ENCODE data around the gene DTNA.
A peak's percentile ranks its signal among the peaks of the same experiment; 100 is the strongest.
"Not testable (repeated sequence)": the region's sequence is repeated elsewhere in the genome, so short reads cannot be mapped to it uniquely, and the experiment has no call there.

The DTNA gene

GRCh38 chr18:34726286-34727004 is 16.3 kb downstream of the DTNA start:
- DNase-seq = no peak

GRCh38 chr18:34729264-34729663 is 19.2 kb downstream of the DTNA start:
- no peak for DNase-seq

GRCh38 chr18:34729740-34730355 is 19.8 kb downstream of the DTNA start:
- no peak for DNase-seq

- no peak for DNase-seq
Observed at GRCh38 chr18:34730774-34731173, 20.7 kb downstream of the DTNA start.

- DNase-seq = no peak
Observed at GRCh38 chr18:34734056-34734455, 24.0 kb downstream of the DTNA start.

GRCh38 chr18:34734526-34734925 is 24.4 kb downstream of the DTNA start:
- not testable (repeated sequence) for DNase-seq

GRCh38 chr18:34738175-34738894 is 28.2 kb downstream of the DTNA start:
- peak; percentile 11 for DNase-seq

GRCh38 chr18:34740101-34740500 is 30.0 kb downstream of the DTNA start:
- no peak for DNase-seq

- DNase-seq = no peak
Observed at GRCh38 chr18:34740724-34741123, 30.6 kb downstream of the DTNA start.

- no peak for DNase-seq
Observed at GRCh38 chr18:34741401-34741800, 31.3 kb downstream of the DTNA start.

GRCh38 chr18:34742891-34743341 is 32.8 kb downstream of the DTNA start:
- no peak for DNase-seq

GRCh38 chr18:34744569-34744968 is 34.5 kb downstream of the DTNA start:
- no peak for DNase-seq

GRCh38 chr18:34746614-34747013 is 36.5 kb downstream of the DTNA start:
- DNase-seq = no peak

- DNase-seq = peak; percentile 30
Observed at GRCh38 chr18:34749721-34750120, 39.6 kb downstream of the DTNA start.

- no peak for DNase-seq
Observed at GRCh38 chr18:34752056-34752455, 42.0 kb downstream of the DTNA start.

GRCh38 chr18:34754300-34754699 is 44.2 kb downstream of the DTNA start:
- DNase-seq = no peak

- DNase-seq = no peak
Observed at GRCh38 chr18:34757666-34758065, 47.6 kb downstream of the DTNA start.

- DNase-seq = no peak
Observed at GRCh38 chr18:34758378-34758948, 48.4 kb downstream of the DTNA start.

GRCh38 chr18:34760444-34760843 is 50.3 kb downstream of the DTNA start:
- DNase-seq = no peak

- no peak for DNase-seq
Observed at GRCh38 chr18:34764451-34764850, 54.4 kb downstream of the DTNA start.

GRCh38 chr18:34767601-34768027 is 57.5 kb downstream of the DTNA start:
- no peak for DNase-seq

- DNase-seq = no peak
Observed at GRCh38 chr18:34771958-34772357, 61.9 kb downstream of the DTNA start.

- no peak for DNase-seq
Observed at GRCh38 chr18:34772887-34773286, 62.8 kb downstream of the DTNA start.

GRCh38 chr18:34773378-34773777 is 63.3 kb downstream of the DTNA start:
- no peak for DNase-seq

Measured in DMS153 (cell line).